ENCODE data around the gene ITPR2.
"Not testable (repeated sequence)": the region's sequence is repeated elsewhere in the genome, so short reads cannot be mapped to it uniquely, and the experiment has no call there.

The ITPR2 gene

GRCh38 chr12:26431211-26431610, 401.8 kb downstream of the ITPR2 start:
- H3K4me3 ChIP-seq (replicated peaks; ENCODE audit: low read depth, low read length): no peak overlapping the region
- TF ChIP-seq, protein P1, sequence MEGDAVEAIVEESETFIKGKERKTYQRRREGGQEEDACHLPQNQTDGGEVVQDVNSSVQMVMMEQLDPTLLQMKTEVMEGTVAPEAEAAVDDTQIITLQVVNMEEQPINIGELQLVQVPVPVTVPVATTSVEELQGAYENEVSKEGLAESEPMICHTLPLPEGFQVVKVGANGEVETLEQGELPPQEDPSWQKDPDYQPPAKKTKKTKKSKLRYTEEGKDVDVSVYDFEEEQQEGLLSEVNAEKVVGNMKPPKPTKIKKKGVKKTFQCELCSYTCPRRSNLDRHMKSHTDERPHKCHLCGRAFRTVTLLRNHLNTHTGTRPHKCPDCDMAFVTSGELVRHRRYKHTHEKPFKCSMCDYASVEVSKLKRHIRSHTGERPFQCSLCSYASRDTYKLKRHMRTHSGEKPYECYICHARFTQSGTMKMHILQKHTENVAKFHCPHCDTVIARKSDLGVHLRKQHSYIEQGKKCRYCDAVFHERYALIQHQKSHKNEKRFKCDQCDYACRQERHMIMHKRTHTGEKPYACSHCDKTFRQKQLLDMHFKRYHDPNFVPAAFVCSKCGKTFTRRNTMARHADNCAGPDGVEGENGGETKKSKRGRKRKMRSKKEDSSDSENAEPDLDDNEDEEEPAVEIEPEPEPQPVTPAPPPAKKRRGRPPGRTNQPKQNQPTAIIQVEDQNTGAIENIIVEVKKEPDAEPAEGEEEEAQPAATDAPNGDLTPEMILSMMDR (IDR thresholded peaks at IDR 0.05; ENCODE audit: low read depth, low read length, missing control alignments): no peak
- no peak for DNase-seq (ENCODE audit: extremely low read depth, low read depth)

- not testable (repeated sequence) for DNase-seq (ENCODE audit: extremely low read depth, low read depth)
These were observed 402.4 kb downstream of the ITPR2 start for GRCh38 chr12:26430596-26430995.

GRCh38 chr12:26429070-26429691, 403.8 kb downstream of the ITPR2 start:
- DNase-seq (ENCODE audit: extremely low read depth, low read depth): no peak
- TF ChIP-seq, protein P1 (IDR thresholded peaks at IDR 0.05; ENCODE audit: low read depth, low read length, missing control alignments): no peak
- H3K4me3 ChIP-seq (replicated peaks; ENCODE audit: low read depth, low read length): no peak overlapping the region

More at GRCh38 chr12:26430596-26430995, 402.4 kb downstream of the ITPR2 start:
- H3K4me3 ChIP-seq (replicated peaks; ENCODE audit: low read depth, low read length): not testable (repeated sequence)

- TF ChIP-seq, protein P1 (IDR thresholded peaks at IDR 0.05; ENCODE audit: low read depth, low read length, missing control alignments): no peak
- no peak overlapping the region for H3K4me3 ChIP-seq (replicated peaks; ENCODE audit: low read depth, low read length)
- DNase-seq (ENCODE audit: extremely low read depth, low read depth): no peak
These were observed 404.6 kb downstream of the ITPR2 start for GRCh38 chr12:26428420-26428819.

GRCh38 chr12:26426652-26427051, 406.3 kb downstream of the ITPR2 start:
- no peak for DNase-seq (ENCODE audit: extremely low read depth, low read depth)
- TF ChIP-seq, protein P1 (IDR thresholded peaks at IDR 0.05; ENCODE audit: low read depth, low read length, missing control alignments): no peak
- H3K4me3 ChIP-seq (replicated peaks; ENCODE audit: low read depth, low read length): no peak overlapping the region

DNA sequence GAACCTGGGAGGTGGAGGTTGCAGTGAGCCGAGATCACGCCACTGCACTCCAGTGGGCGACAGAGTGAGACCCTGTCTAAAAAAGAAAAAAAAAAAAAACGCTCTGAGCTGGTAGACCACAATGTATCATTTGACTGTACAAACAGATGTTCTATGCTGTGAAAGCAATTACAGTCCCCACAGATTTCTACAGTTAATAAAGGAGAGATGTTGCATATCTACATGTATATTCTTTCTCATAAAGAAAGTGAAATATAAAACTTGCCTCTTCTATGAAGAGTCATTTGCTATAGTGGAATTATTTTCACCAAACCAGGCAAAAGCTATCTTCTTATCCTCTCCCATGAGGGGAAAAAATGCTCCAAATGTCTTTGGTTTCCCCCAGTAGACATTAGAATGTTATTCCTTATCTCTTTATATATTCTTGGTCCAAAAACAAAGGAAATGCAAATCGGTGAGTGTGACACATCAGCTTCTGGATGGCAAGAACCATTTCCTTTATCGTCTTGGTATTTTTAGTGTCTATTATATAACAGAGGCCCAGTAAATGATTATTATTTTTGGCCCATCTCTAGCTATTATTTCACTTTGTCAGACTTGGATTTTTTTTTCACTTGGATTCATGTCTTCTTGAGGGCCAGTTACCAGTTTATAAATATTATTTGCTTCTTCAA, 407.3 kb downstream of the ITPR2 start:
- H3K4me3 ChIP-seq (replicated peaks; ENCODE audit: low read depth, low read length): no peak overlapping the region
- no peak for DNase-seq (ENCODE audit: extremely low read depth, low read depth)
- TF ChIP-seq, protein P1 (IDR thresholded peaks at IDR 0.05; ENCODE audit: low read depth, low read length, missing control alignments): no peak

GRCh38 chr12:26422839-26423398, 410.1 kb downstream of the ITPR2 start:
- TF ChIP-seq, protein P1 (IDR thresholded peaks at IDR 0.05; ENCODE audit: low read depth, low read length, missing control alignments): no peak
- DNase-seq (ENCODE audit: extremely low read depth, low read depth): no peak
- no peak overlapping the region for H3K4me3 ChIP-seq (replicated peaks; ENCODE audit: low read depth, low read length)

Data from HFF-Myc (cell line).